Spinal cord (tissue), 10 donors: ENCODE results near the gene C11orf21. TPM values are rescaled to one million over a fixed set of nuclear protein-coding genes. Genes with fewer than 3 reads are reported as not detected.

Experiments used
- DNase-seq, 6 donors: peaks; one replicate each; pipeline versions ENCODE4 v3.0.0 to v3.0.0-alpha.2; 2013 to 2015; ENCODE audit warnings: low spot score in 6 of 6, low read depth in 4 of 6
- H3K27ac ChIP-seq: one replicate; pipeline ENCODE4 v1.5.1; 2013; ENCODE audit warnings: low read depth, low read length, control low read depth
- H3K27me3 ChIP-seq: one replicate; pipeline ENCODE4 v1.6.1; 2013; ENCODE audit warnings: low read length; ENCODE audit not compliant: control insufficient read depth, insufficient read depth
- H3K36me3 ChIP-seq: one replicate; pipeline ENCODE4 v1.6.1; 2013; ENCODE audit warnings: low read length; ENCODE audit not compliant: control insufficient read depth, insufficient read depth
- H3K4me1 ChIP-seq: one replicate; pipeline ENCODE4 v1.6.1; 2013; ENCODE audit warnings: low read length; ENCODE audit not compliant: control insufficient read depth, insufficient read depth
- H3K4me3 ChIP-seq: one replicate; pipeline ENCODE4 v1.5.1; 2013; ENCODE audit warnings: low read depth, low read length, control low read depth
- H3K9me3 ChIP-seq: one replicate; pipeline ENCODE4 v1.6.1; 2013; ENCODE audit warnings: low read length; ENCODE audit not compliant: control insufficient read depth, insufficient read depth
- WGBS: methylation state at CpG from one replicate; pipeline ENCODE4 v1.1.5; 2013; ENCODE audit warnings: missing lambda C conversion rate; ENCODE audit not compliant: insufficient coverage; 5-methylcytosine and 5-hydroxymethylcytosine counted together
- polyA plus RNA-seq, 2 donors: library from polyadenylated mRNA; unstranded; fragments of 120-200 nt; gene quantifications; one replicate each; pipeline ENCODE4 v1.2.1, GENCODE V29; 2013; ENCODE audit not compliant: insufficient read length in 2 of 2
- total RNA-seq, 2 donors: library from RNA; depleted of rRNA in 1 of 2; stranded (reverse); fragments of 120-200 nt in 1 of 2; fragments of >200 nt in 1 of 2; gene quantifications; one replicate each; pipeline versions ENCODE4 v1.2.3 to v1.2.4, GENCODE V29; 2013 to 2014
- donor health status: healthy.

C11orf21 gene
- total and polyA plus RNA-seq, 4 donors, result 0.39 to 1.3 (median 0.68) TPM

DNA sequence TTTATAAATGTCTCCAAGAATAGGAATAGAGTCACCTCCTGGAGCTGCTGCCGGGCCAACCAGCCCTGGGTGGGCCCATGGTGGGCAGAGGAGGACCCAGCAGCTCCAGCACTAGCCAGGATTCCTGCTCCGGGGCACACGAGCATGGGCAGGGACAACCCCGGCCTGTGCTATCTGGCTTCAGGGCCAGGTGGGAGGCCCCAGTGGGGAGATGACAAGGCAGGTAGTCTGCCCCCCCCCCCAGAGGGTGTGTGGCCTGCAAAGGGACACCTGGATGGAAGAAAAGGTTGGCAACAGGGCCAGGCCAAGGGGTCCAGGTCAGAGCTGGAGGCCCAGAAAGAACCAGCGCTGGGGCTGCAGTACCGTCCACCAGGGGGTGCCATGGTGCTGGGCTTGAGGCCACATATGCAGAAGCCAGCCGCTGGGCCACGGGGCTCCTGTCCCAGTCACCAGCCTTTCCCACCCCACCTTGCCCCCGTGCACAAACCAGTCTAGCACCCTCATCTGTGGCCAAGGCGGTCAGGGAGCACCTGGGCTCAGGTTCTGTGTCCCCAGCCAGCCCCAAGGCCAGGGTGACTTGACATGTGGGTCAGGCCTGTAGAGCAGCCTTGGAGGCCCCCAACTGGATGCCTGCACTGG, 3.5 kb upstream of the C11orf21 start:
- no peaks in the 10 kb centered on the region for H3K9me3 ChIP-seq
- H3K27ac ChIP-seq, result peak overlapping the region; percentile 97
- peaks cover 61% of the 10 kb centered on the region for H3K4me1 ChIP-seq
- H3K27me3 ChIP-seq, result no peaks in the 10 kb centered on the region
- WGBS, result 40% methylated on average over 8 of the region's 10 CpGs
- peaks cover 2% of the 10 kb centered on the region for H3K36me3 ChIP-seq
- H3K4me3 ChIP-seq, result no peak overlapping the region
- peak in 5 of 6 donors; percentile 13 to 80 (median 36) for DNase-seq

- Histone ChIP-seq H3K27me3 (no peaks in the 10 kb centered on the region), H3K9me3 (no peaks in the 10 kb centered on the region), H3K4me3 (no peak overlapping the region), H3K4me1 (peaks cover 61% of the 10 kb centered on the region), H3K36me3 (peaks cover 2% of the 10 kb centered on the region), H3K27ac (peak overlapping the region; percentile 97)
- WGBS, result 90% methylated on average over 9 of the region's 14 CpGs
- DNase-seq, result no peak
Measured at GRCh38 chr11:2304506-2305139, 2.9 kb upstream of the C11orf21 start.

GRCh38 chr11:2303627-2304505, 2.1 kb upstream of the C11orf21 start:
- 76% methylated on average over 13 of the region's 15 CpGs for WGBS
- H3K9me3 ChIP-seq, result no peaks in the 10 kb centered on the region
- peak overlapping the region; percentile 25 for H3K27ac ChIP-seq
- no peak overlapping the region for H3K4me3 ChIP-seq
- H3K36me3 ChIP-seq, result peaks cover 2% of the 10 kb centered on the region
- DNase-seq, result no peak
- H3K4me1 ChIP-seq, result peaks cover 64% of the 10 kb centered on the region
- H3K27me3 ChIP-seq, result no peaks in the 10 kb centered on the region

- no peak for DNase-seq
- Histone ChIP-seq H3K4me3 (no peak overlapping the region), H3K27ac (no peak overlapping the region), H3K9me3 (no peaks in the 10 kb centered on the region), H3K27me3 (no peaks in the 10 kb centered on the region), H3K36me3 (peaks cover 2% of the 10 kb centered on the region), H3K4me1 (peaks cover 64% of the 10 kb centered on the region)
- WGBS, result 68% methylated on average over 16 of the region's 18 CpGs
Measured at GRCh38 chr11:2302896-2303626, 1.3 kb upstream of the C11orf21 start.

- 70% methylated on average over 12 of the region's 16 CpGs for WGBS
- Histone ChIP-seq H3K36me3 (peaks cover 2% of the 10 kb centered on the region), H3K27me3 (no peaks in the 10 kb centered on the region), H3K9me3 (no peaks in the 10 kb centered on the region), H3K4me1 (peaks cover 58% of the 10 kb centered on the region), H3K27ac (no peak overlapping the region), H3K4me3 (no peak overlapping the region)
- DNase-seq, result no peak
Measured at GRCh38 chr11:2302306-2302895, 683 bp upstream of the C11orf21 start.

- WGBS, result 58% methylated on average over 24 of the region's 24 CpGs
- Histone ChIP-seq H3K9me3 (no peaks in the 10 kb centered on the region), H3K27ac (no peak overlapping the region), H3K36me3 (peaks cover 2% of the 10 kb centered on the region), H3K4me3 (no peak overlapping the region), H3K4me1 (peaks cover 45% of the 10 kb centered on the region), H3K27me3 (no peaks in the 10 kb centered on the region)
- DNase-seq, result no peak
Measured at GRCh38 chr11:2300936-2301630, 635 bp downstream of the C11orf21 start.

DNA sequence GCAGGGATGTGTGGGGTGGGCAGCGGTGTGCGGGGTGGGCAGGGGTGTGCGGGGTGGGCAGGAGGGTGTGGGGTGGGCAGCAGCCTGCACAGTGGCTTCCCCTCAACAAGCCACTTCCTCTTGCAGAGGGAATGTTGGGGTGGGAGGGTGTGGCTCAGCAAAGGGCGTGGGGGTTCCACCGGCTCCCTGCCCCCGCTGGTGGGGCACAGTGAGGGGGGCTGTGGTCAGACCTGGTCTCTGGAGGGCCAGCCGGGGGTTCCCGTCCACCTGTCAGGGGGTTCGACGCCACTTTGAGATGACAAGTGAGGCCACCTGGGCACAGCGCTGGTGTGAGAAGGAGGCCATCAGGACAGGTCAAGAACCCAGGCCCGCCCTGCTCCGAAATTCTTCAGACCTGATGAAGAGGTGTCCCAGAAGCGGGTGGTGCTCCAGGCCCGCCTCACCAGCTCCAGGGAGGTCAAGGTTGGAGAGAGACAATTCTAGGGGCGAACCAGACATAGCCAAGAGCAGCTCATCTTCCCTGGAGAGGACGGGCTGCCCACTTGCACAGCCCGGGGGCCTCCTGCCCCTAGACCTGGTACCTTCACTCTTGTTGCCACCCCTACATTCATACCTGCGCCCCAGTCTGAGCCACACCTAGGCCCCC, 1.3 kb downstream of the C11orf21 start:
- Histone ChIP-seq H3K4me1 (peaks cover 38% of the 10 kb centered on the region), H3K4me3 (no peak overlapping the region), H3K9me3 (no peaks in the 10 kb centered on the region), H3K27me3 (no peaks in the 10 kb centered on the region), H3K36me3 (peaks cover 2% of the 10 kb centered on the region), H3K27ac (no peak overlapping the region)
- no peak for DNase-seq
- WGBS, result 89% methylated on average over 16 of the region's 19 CpGs

DNA sequence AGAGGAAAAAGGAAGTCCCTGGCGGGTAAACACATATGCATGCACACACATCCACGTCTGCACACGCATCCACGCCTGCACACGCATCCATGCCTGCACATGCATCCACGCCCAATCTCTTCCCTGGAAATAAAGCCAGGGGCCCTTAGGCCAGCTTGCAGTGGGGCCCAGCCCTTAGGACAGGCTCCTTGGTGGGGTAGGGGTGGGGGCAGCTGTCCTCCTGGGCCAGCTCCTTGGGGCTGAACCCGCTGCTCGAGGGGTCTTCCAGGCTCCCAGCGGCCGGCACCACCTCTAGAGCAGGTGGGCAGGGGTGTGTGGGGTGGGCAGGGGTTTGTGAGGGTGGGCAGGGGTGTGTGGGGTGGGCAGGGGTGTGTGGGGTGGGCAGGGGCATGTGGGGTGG, 1.9 kb downstream of the C11orf21 start:
- DNase-seq, result no peak
- peaks cover 2% of the 10 kb centered on the region for H3K36me3 ChIP-seq
- H3K9me3 ChIP-seq, result no peaks in the 10 kb centered on the region
- H3K27ac ChIP-seq, result no peak overlapping the region
- 80% methylated on average over 2 of the region's 10 CpGs for WGBS
- no peaks in the 10 kb centered on the region for H3K27me3 ChIP-seq
- H3K4me3 ChIP-seq, result no peak overlapping the region
- H3K4me1 ChIP-seq, result peaks cover 32% of the 10 kb centered on the region
